Measurements from ENCODE around the gene ANKFN1. TPM values are rescaled to one million over a fixed set of nuclear protein-coding genes. Genes with fewer than 3 reads are reported as not detected.

ANKFN1 gene
- total RNA-seq, 1 donor from 2014 or later, result not detected

- ATAC-seq (no peak), DNase-seq (ENCODE audit: missing footprints) (peak; percentile 45)
- intact Hi-C loops (cut with DNase I), result no loop called here
Measured at GRCh38 chr17:56510554-56511342, 357.5 kb downstream of the ANKFN1 start.

- DNase-seq (ENCODE audit: missing footprints) (no peak), ATAC-seq (no peak)
- intact Hi-C loops (cut with DNase I), result no loop called here
Measured at GRCh38 chr17:56514264-56514663, 361.0 kb downstream of the ANKFN1 start.

GRCh38 chr17:56514899-56515298 is 361.6 kb downstream of the ANKFN1 start:
- intact Hi-C loops (cut with DNase I), result no loop called here
- ATAC-seq (no peak), DNase-seq (ENCODE audit: missing footprints) (no peak)

- ATAC-seq, result no peak
- intact Hi-C loops (cut with DNase I), result loop anchor here (10.0 kb wide), 1 partner anchor 63 kb away; no protein-coding TSS in a partner anchor
Measured at GRCh38 chr17:56521414-56522141, 368.3 kb downstream of the ANKFN1 start.

GRCh38 chr17:56523042-56523441 is 369.8 kb downstream of the ANKFN1 start:
- DNase-seq (ENCODE audit: missing footprints) (no peak), ATAC-seq (no peak)
- intact Hi-C loops (cut with DNase I), result loop anchor here (10.0 kb wide), 1 partner anchor 62 kb away; no protein-coding TSS in a partner anchor

More at GRCh38 chr17:56521414-56522141, 368.3 kb downstream of the ANKFN1 start:
- DNase-seq (ENCODE audit: missing footprints), result no peak

GRCh38 chr17:56528696-56529095 is 375.4 kb downstream of the ANKFN1 start:
- no peak for DNase-seq (ENCODE audit: missing footprints)
- intact Hi-C loops (cut with DNase I), result loop anchor here (10.0 kb wide), 1 partner anchor 56 kb away; no protein-coding TSS in a partner anchor
- ATAC-seq, result no peak

- ATAC-seq (no peak), DNase-seq (ENCODE audit: missing footprints) (no peak)
- intact Hi-C loops (cut with DNase I), result no loop called here
Measured at GRCh38 chr17:56532926-56533325, 379.7 kb downstream of the ANKFN1 start.

- ATAC-seq (no peak), DNase-seq (ENCODE audit: missing footprints) (no peak)
- intact Hi-C loops (cut with DNase I), result no loop called here
Measured at GRCh38 chr17:56536766-56537165, 383.5 kb downstream of the ANKFN1 start.

GRCh38 chr17:56540836-56541235 is 387.6 kb downstream of the ANKFN1 start:
- ATAC-seq (no peak), DNase-seq (ENCODE audit: missing footprints) (no peak)
- intact Hi-C loops (cut with DNase I), result no loop called here

- DNase-seq (ENCODE audit: missing footprints) (no peak), ATAC-seq (no peak)
- intact Hi-C loops (cut with DNase I), result no loop called here
Measured at GRCh38 chr17:56543280-56543679, 390.0 kb downstream of the ANKFN1 start.

- no peak for DNase-seq (ENCODE audit: missing footprints)
- ATAC-seq, result no peak
- intact Hi-C loops (cut with DNase I), result no loop called here
Measured at GRCh38 chr17:56545106-56545505, 391.8 kb downstream of the ANKFN1 start.

GRCh38 chr17:56545930-56546329 is 392.7 kb downstream of the ANKFN1 start:
- ATAC-seq, result no peak
- DNase-seq (ENCODE audit: missing footprints), result no peak
- intact Hi-C loops (cut with DNase I), result no loop called here

- DNase-seq (ENCODE audit: missing footprints) (no peak), ATAC-seq (no peak)
- intact Hi-C loops (cut with DNase I), result no loop called here
Measured at GRCh38 chr17:56548661-56549060, 395.4 kb downstream of the ANKFN1 start.

- intact Hi-C loops (cut with DNase I), result no loop called here
- ATAC-seq, result no peak
- no peak for DNase-seq (ENCODE audit: missing footprints)
Measured at GRCh38 chr17:56549501-56549900, 396.2 kb downstream of the ANKFN1 start.

- no peak for ATAC-seq
- no peak for DNase-seq (ENCODE audit: missing footprints)
- intact Hi-C loops (cut with DNase I), result no loop called here
Measured at GRCh38 chr17:56557682-56558081, 404.4 kb downstream of the ANKFN1 start.

- ATAC-seq (no peak), DNase-seq (ENCODE audit: missing footprints) (no peak)
- intact Hi-C loops (cut with DNase I), result no loop called here
Measured at GRCh38 chr17:56558088-56558487, 404.8 kb downstream of the ANKFN1 start.
